Measurements from ENCODE around the gene CLPTM1.

The CLPTM1 gene

DNA sequence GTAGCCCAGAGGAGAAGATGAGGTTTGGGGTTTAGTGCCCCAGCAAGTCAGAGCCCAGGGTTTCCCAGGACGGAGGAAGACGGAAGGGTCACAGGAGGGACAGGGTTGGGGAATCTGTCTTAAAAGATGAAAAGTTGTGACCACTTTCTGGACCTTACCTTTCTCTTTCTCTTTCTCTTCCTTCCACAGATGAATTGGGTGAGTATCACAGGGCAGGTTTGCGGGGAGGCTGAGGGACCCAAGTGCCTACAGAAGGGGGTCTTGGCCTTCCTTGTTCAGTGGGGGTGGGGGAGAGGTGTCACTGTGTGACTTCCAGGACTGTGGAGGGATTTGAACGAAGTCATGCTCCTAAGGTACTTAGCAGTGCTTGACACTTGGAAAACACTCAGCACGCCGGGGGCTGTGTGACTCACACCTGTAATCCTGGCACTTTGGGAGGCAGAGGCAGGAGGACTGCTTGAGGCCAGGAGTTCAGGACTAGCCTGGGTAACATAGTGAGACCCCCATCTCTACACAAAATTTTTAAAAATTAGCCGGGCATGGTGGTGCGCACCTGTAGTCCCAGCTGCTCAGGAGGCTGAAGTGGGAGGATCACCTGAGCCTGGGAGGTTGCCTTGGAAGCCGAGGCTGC lies 54.6 kb downstream of the CLPTM1 start:
- Histone ChIP-seq H3K27ac (ENCODE audit: low read depth, low read length) (no peak overlapping the region), H3K79me2 (ENCODE audit: control insufficient read depth, insufficient read depth, low read length) (no peaks in the 10 kb centered on the region), H2BK5ac (ENCODE audit: low read length) (no peak overlapping the region), H2AK5ac (ENCODE audit: low read length) (no peak overlapping the region), H4K5ac (ENCODE audit: low read length) (no peak overlapping the region), H3K27me3 (ENCODE audit: insufficient read depth, low read length, poor library complexity) (no peaks in the 10 kb centered on the region), H3K4me1 (ENCODE audit: control insufficient read depth, low read depth, low read length) (no peaks in the 10 kb centered on the region), H3K9ac (ENCODE audit: low read length) (no peak overlapping the region), H3K18ac (ENCODE audit: low read length) (no peak overlapping the region), H2BK120ac (ENCODE audit: low read depth, low read length) (no peak overlapping the region), H3K4ac (ENCODE audit: low read depth, low read length) (no peak overlapping the region), H3K23ac (ENCODE audit: low read length) (no peak overlapping the region), H3K4me2 (ENCODE audit: low read length) (no peak overlapping the region), H2BK15ac (replicated peaks; ENCODE audit: low read depth) (no peak overlapping the region), H3K56ac (ENCODE audit: low read length) (no peak overlapping the region), H3K4me3 (ENCODE audit: low read length) (no peak overlapping the region), H3K36me3 (ENCODE audit: control insufficient read depth, insufficient read depth, low read length) (no peaks in the 10 kb centered on the region), H3K79me1 (ENCODE audit: low read length) (no peaks in the 10 kb centered on the region), H4K8ac (ENCODE audit: low read depth, low read length) (no peak overlapping the region)
- DNase-seq = no peak
- WGBS (ENCODE audit: extremely low coverage, insufficient coverage, low lambda C conversion rate) = no CpG with 5 or more reads among the region's 9 CpGs

DNA sequence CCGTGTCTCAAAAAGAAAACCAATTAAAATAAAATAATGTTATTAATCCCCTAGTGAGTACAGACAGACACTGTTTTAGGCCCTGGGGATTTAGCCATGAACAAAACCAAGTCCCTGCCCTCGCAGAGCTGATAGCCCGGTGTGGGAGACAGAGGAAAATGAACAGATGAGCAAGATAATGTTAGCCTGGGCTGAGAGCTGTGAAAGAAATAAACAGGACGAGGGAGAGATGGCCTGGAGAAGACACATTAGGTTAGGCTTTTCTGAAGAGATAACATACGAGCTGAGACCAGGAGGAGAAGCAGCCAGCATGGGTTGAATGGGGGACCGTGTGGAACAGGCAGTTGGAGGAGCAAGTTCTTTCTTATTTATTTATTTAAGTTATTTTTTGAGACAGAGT lies 55.1 kb downstream of the CLPTM1 start:
- Histone ChIP-seq H4K8ac (ENCODE audit: low read depth, low read length) (no peak overlapping the region), H2BK120ac (ENCODE audit: low read depth, low read length) (no peak overlapping the region), H3K9ac (ENCODE audit: low read length) (no peak overlapping the region), H2AK5ac (ENCODE audit: low read length) (no peak overlapping the region), H3K4me3 (ENCODE audit: low read length) (no peak overlapping the region), H3K23ac (ENCODE audit: low read length) (no peak overlapping the region), H2BK15ac (replicated peaks; ENCODE audit: low read depth) (no peak overlapping the region), H2BK5ac (ENCODE audit: low read length) (no peak overlapping the region), H3K27ac (ENCODE audit: low read depth, low read length) (no peak overlapping the region), H3K36me3 (ENCODE audit: control insufficient read depth, insufficient read depth, low read length) (no peaks in the 10 kb centered on the region), H4K5ac (ENCODE audit: low read length) (no peak overlapping the region), H3K18ac (ENCODE audit: low read length) (no peak overlapping the region), H3K27me3 (ENCODE audit: insufficient read depth, low read length, poor library complexity) (no peaks in the 10 kb centered on the region), H3K56ac (ENCODE audit: low read length) (no peak overlapping the region), H3K79me1 (ENCODE audit: low read length) (no peaks in the 10 kb centered on the region), H3K4me2 (ENCODE audit: low read length) (no peak overlapping the region), H3K4ac (ENCODE audit: low read depth, low read length) (no peak overlapping the region), H3K79me2 (ENCODE audit: control insufficient read depth, insufficient read depth, low read length) (no peaks in the 10 kb centered on the region), H3K4me1 (ENCODE audit: control insufficient read depth, low read depth, low read length) (no peaks in the 10 kb centered on the region)
- no peak for DNase-seq
- no CpG with 5 or more reads among the region's 6 CpGs for WGBS (ENCODE audit: extremely low coverage, insufficient coverage, low lambda C conversion rate)

DNA sequence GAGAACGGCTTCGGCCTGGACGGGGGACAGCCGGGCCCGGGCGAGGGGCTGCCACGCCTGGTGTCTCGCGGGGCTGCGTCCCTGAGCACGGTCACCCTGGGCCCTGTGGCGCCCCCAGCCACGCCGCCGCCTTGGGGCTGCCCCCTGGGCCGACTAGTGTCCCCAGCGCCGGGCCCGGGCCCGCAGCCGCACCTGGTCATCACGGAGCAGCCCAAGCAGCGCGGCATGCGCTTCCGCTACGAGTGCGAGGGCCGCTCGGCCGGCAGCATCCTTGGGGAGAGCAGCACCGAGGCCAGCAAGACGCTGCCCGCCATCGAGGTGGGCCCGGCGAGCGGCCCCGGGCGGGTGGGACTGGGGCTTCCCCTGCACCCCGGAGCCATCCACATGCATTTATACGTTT lies 56.8 kb downstream of the CLPTM1 start:
- no peaks in the 10 kb centered on the region for H3K79me1 ChIP-seq (ENCODE audit: low read length)
- no peaks in the 10 kb centered on the region for H3K27me3 ChIP-seq (ENCODE audit: insufficient read depth, low read length, poor library complexity)
- WGBS (ENCODE audit: extremely low coverage, insufficient coverage, low lambda C conversion rate) = no CpG with 5 or more reads among the region's 42 CpGs

DNA sequence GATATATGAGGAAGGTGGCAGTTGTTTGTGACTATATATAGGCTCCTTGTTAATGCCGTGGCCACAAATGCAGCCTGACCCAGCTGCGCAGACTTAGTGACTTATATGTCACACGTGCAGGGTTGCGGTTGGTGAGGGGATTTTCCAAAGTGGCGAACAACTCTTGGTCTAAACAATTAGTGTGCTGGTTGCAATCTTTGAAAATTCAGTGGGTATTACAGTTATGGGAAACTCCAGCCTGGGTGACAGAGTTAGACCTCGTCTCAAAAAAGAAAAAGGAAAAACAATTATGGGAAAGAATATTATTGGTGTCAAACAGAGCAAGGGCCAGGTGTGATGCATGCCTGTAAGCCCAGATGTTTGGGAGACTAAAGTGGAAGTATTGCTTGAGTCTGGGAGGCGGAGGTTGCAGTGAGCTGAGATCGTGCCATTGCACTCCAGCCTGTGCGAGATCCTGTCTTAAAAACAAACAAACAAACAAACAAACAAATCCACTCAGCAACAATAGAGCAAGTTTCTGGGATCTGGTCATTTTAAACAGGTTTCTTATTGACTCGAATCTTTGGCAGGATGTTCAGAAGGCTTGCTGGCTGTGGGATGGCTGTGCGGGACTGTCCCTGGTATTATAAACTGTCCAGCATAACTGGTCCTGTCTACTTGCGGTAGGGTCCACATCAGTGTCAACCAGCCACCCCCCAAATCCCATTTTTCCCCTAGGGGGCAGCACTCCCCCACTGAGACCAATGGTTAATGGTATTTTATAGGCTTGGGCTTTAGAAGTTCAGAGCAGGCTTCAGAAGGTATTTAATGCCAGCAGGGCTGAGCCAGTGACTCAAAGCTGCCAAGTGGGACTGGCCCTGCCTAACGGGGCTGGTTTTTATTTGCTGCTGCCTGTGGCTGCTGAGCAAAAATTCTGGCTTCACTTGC lies 61.5 kb downstream of the CLPTM1 start:
- Histone ChIP-seq H3K18ac (ENCODE audit: low read length) (no peak overlapping the region), H3K56ac (ENCODE audit: low read length) (no peak overlapping the region), H3K36me3 (ENCODE audit: control insufficient read depth, insufficient read depth, low read length) (no peaks in the 10 kb centered on the region), H3K4me1 (ENCODE audit: control insufficient read depth, low read depth, low read length) (no peaks in the 10 kb centered on the region), H2BK5ac (ENCODE audit: low read length) (no peak overlapping the region), H4K5ac (ENCODE audit: low read length) (no peak overlapping the region), H3K4me3 (ENCODE audit: low read length) (no peak overlapping the region), H2BK15ac (replicated peaks; ENCODE audit: low read depth) (no peak overlapping the region), H3K4ac (ENCODE audit: low read depth, low read length) (no peak overlapping the region), H3K27me3 (ENCODE audit: insufficient read depth, low read length, poor library complexity) (no peaks in the 10 kb centered on the region), H3K27ac (ENCODE audit: low read depth, low read length) (no peak overlapping the region), H3K9ac (ENCODE audit: low read length) (no peak overlapping the region), H2AK5ac (ENCODE audit: low read length) (no peak overlapping the region), H3K79me1 (ENCODE audit: low read length) (no peaks in the 10 kb centered on the region), H2BK120ac (ENCODE audit: low read depth, low read length) (no peak overlapping the region), H3K79me2 (ENCODE audit: control insufficient read depth, insufficient read depth, low read length) (no peaks in the 10 kb centered on the region), H4K8ac (ENCODE audit: low read depth, low read length) (no peak overlapping the region), H3K4me2 (ENCODE audit: low read length) (no peak overlapping the region), H3K23ac (ENCODE audit: low read length) (no peak overlapping the region)
- peak; percentile 85 for DNase-seq
- WGBS (ENCODE audit: extremely low coverage, insufficient coverage, low lambda C conversion rate) = no CpG with 5 or more reads among the region's 13 CpGs

More for the DNA sequence above, 56.8 kb downstream of the CLPTM1 start:
- Histone ChIP-seq H3K36me3 (ENCODE audit: control insufficient read depth, insufficient read depth, low read length) (no peaks in the 10 kb centered on the region), H3K79me2 (ENCODE audit: control insufficient read depth, insufficient read depth, low read length) (no peaks in the 10 kb centered on the region), H2BK5ac (ENCODE audit: low read length) (no peak overlapping the region), H2BK15ac (replicated peaks; ENCODE audit: low read depth) (no peak overlapping the region), H3K9ac (ENCODE audit: low read length) (no peak overlapping the region), H3K4me2 (ENCODE audit: low read length) (no peak overlapping the region), H3K27ac (ENCODE audit: low read depth, low read length) (no peak overlapping the region), H3K23ac (ENCODE audit: low read length) (no peak overlapping the region), H3K56ac (ENCODE audit: low read length) (no peak overlapping the region), H3K4me1 (ENCODE audit: control insufficient read depth, low read depth, low read length) (no peaks in the 10 kb centered on the region), H2AK5ac (ENCODE audit: low read length) (no peak overlapping the region), H3K18ac (ENCODE audit: low read length) (no peak overlapping the region), H3K4ac (ENCODE audit: low read depth, low read length) (no peak overlapping the region), H4K8ac (ENCODE audit: low read depth, low read length) (no peak overlapping the region), H3K4me3 (ENCODE audit: low read length) (no peak overlapping the region), H2BK120ac (ENCODE audit: low read depth, low read length) (no peak overlapping the region), H4K5ac (ENCODE audit: low read length) (no peak overlapping the region)
- no peak for DNase-seq

DNA sequence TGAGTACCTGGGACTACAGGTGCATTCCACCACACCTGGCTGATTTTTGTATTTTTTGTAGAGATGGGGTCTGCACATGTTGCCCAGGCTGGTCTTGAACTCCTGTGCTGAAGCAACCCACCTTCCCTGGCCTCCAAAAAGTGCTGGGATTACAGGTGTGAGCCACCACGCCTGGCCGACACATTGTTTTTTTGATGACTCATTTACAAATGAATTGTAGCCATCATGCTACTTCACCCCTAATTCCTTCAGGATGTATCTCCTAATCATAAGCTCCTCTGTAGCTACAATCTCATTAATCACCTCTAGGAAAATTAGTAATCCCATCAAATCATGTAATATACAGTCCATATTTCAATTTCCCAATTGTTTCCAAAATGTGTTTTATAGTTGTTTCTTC lies 64.0 kb downstream of the CLPTM1 start:
- Histone ChIP-seq H2BK5ac (ENCODE audit: low read length) (no peak overlapping the region), H2BK15ac (replicated peaks; ENCODE audit: low read depth) (no peak overlapping the region), H3K56ac (ENCODE audit: low read length) (no peak overlapping the region), H3K4me1 (ENCODE audit: control insufficient read depth, low read depth, low read length) (no peaks in the 10 kb centered on the region), H3K27me3 (ENCODE audit: insufficient read depth, low read length, poor library complexity) (no peaks in the 10 kb centered on the region), H4K5ac (ENCODE audit: low read length) (no peak overlapping the region), H3K23ac (ENCODE audit: low read length) (no peak overlapping the region), H3K4me2 (ENCODE audit: low read length) (no peak overlapping the region), H3K9ac (ENCODE audit: low read length) (no peak overlapping the region), H3K18ac (ENCODE audit: low read length) (no peak overlapping the region), H3K27ac (ENCODE audit: low read depth, low read length) (no peak overlapping the region), H4K8ac (ENCODE audit: low read depth, low read length) (no peak overlapping the region), H3K4ac (ENCODE audit: low read depth, low read length) (no peak overlapping the region), H3K79me1 (ENCODE audit: low read length) (no peaks in the 10 kb centered on the region), H2BK120ac (ENCODE audit: low read depth, low read length) (no peak overlapping the region), H3K79me2 (ENCODE audit: control insufficient read depth, insufficient read depth, low read length) (no peaks in the 10 kb centered on the region), H3K4me3 (ENCODE audit: low read length) (no peak overlapping the region), H2AK5ac (ENCODE audit: low read length) (no peak overlapping the region), H3K36me3 (ENCODE audit: control insufficient read depth, insufficient read depth, low read length) (no peaks in the 10 kb centered on the region)
- no CpG with 5 or more reads among the region's 2 CpGs for WGBS (ENCODE audit: extremely low coverage, insufficient coverage, low lambda C conversion rate)
- DNase-seq = no peak

All from mesendoderm (in vitro differentiated cells).